Measurements from ENCODE around the gene ZNF649.

GRCh38 chr19:51948975-51949374 lies 44.2 kb upstream of the ZNF649 start:
- no peak for TF ChIP-seq TAF1 (IDR thresholded peaks at IDR 0.05; ENCODE audit: borderline replicate concordance, insufficient read depth, low read length)
- no peak for TF ChIP-seq POLR2AphosphoS5 (IDR thresholded peaks at IDR 0.05; ENCODE audit: low read depth, low read length)
- no peak for TF ChIP-seq SIN3A (IDR thresholded peaks at IDR 0.05; ENCODE audit: borderline replicate concordance, insufficient read depth, low read length)
